Frontal cortex (tissue), 4 donors: ENCODE data around the gene TAGLN2. TPM values are rescaled to one million over a fixed set of nuclear protein-coding genes. Genes with fewer than 3 reads are reported as not detected.

ENCODE experiments used
- DNase-seq, 2 donors: peaks; one replicate each; pipeline ENCODE4 v3.0.0; 2012; ENCODE audit warnings: low spot score in 2 of 2
- FAIRE-seq: peaks from 2 replicates; lab custom pipeline; 2012; peaks lifted over from hg19 to GRCh38; lab: Jason Lieb, UNC
- small RNA-seq: library from RNA; depleted of rRNA; stranded (forward); fragments of <200 nt; gene quantifications from one replicate; pipeline ENCODE3, GENCODE V24; 2014
- total RNA-seq: library from RNA; depleted of rRNA; stranded (reverse); fragments of >200 nt; gene quantifications from one replicate; pipeline ENCODE4 v1.2.3, GENCODE V29; 2014
- donor health status: control.
- donor health status: control.
- donor health status: control.

The TAGLN2 gene
- total RNA-seq, 1 donor from 2014 or later: 18.8 TPM

- FAIRE-seq: no peak
Measured at GRCh38 chr1:159884296-159884695, 41.0 kb downstream of the TAGLN2 start.

GRCh38 chr1:159883134-159883533 lies 42.2 kb downstream of the TAGLN2 start:
- FAIRE-seq: no peak
- DNase-seq: no peak

More at GRCh38 chr1:159884296-159884695, 41.0 kb downstream of the TAGLN2 start:
- DNase-seq: no peak

- DNase-seq: no peak
- no peak for FAIRE-seq
Measured at GRCh38 chr1:159882527-159882862, 42.8 kb downstream of the TAGLN2 start.

GRCh38 chr1:159881622-159882526 lies 43.4 kb downstream of the TAGLN2 start:
- DNase-seq (no peak), FAIRE-seq (no peak)

GRCh38 chr1:159880430-159880829 lies 44.9 kb downstream of the TAGLN2 start:
- no peak for DNase-seq
- FAIRE-seq: no peak

- FAIRE-seq (no peak), DNase-seq (no peak)
Measured at GRCh38 chr1:159879977-159880376, 45.3 kb downstream of the TAGLN2 start.

GRCh38 chr1:159879136-159879535 lies 46.2 kb downstream of the TAGLN2 start:
- FAIRE-seq: no peak
- no peak for DNase-seq

GRCh38 chr1:159877695-159878444 lies 47.4 kb downstream of the TAGLN2 start:
- DNase-seq: no peak
- no peak for FAIRE-seq

GRCh38 chr1:159873530-159874143 lies 51.7 kb downstream of the TAGLN2 start:
- FAIRE-seq: no peak
- no peak for DNase-seq

GRCh38 chr1:159872891-159873290 lies 52.4 kb downstream of the TAGLN2 start:
- DNase-seq: no peak
- FAIRE-seq: no peak

- FAIRE-seq: no peak
- DNase-seq: no peak
Measured at GRCh38 chr1:159870704-159871103, 54.6 kb downstream of the TAGLN2 start.

GRCh38 chr1:159869607-159870006 lies 55.7 kb downstream of the TAGLN2 start:
- no peak for DNase-seq
- no peak for FAIRE-seq

GRCh38 chr1:159869173-159869572 lies 56.1 kb downstream of the TAGLN2 start:
- no peak for FAIRE-seq

GRCh38 chr1:159868766-159869165 lies 56.5 kb downstream of the TAGLN2 start:
- DNase-seq: no peak
- FAIRE-seq: no peak

More at GRCh38 chr1:159869173-159869572, 56.1 kb downstream of the TAGLN2 start:
- DNase-seq: no peak

Small RNAs within 50 kb of the gene (small RNA-seq; reads per million reads assigned to genes)
- not detected for gene MIR4259

Other genes with a start within 250 kb of the TAGLN2 start
- gene CRP, start 210.9 kb downstream of the TAGLN2 start, total RNA-seq: not detected
- gene DUSP23, start 144.5 kb downstream of the TAGLN2 start, total RNA-seq: 22.8 TPM
- gene FCRL6, start 123.1 kb downstream of the TAGLN2 start, total RNA-seq: not detected
- gene SLAMF8, start 98.6 kb downstream of the TAGLN2 start, total RNA-seq: not detected
- not detected for gene VSIG8, start 62.9 kb downstream of the TAGLN2 start, total RNA-seq
- under 0.01 TPM for gene CFAP45, start 25.3 kb downstream of the TAGLN2 start, total RNA-seq
- gene IGSF9, start 20.1 kb upstream of the TAGLN2 start, total RNA-seq: 5.3 TPM
- gene SLAMF9, start 28.7 kb upstream of the TAGLN2 start, total RNA-seq: not detected
- gene PIGM, start 106.5 kb upstream of the TAGLN2 start, total RNA-seq: 7.7 TPM
- gene KCNJ10, start 144.7 kb upstream of the TAGLN2 start, total RNA-seq: 1.6 TPM
- gene KCNJ9, start 156.0 kb upstream of the TAGLN2 start, total RNA-seq: 11.4 TPM
- 48.5 TPM for gene IGSF8, start 173.1 kb upstream of the TAGLN2 start, total RNA-seq
- 45.7 TPM for gene ATP1A2, start 190.3 kb upstream of the TAGLN2 start, total RNA-seq
- gene ATP1A4, start 226.1 kb upstream of the TAGLN2 start, total RNA-seq: not detected